ENCODE data around the gene SPAG8.

Gene SPAG8

DNA sequence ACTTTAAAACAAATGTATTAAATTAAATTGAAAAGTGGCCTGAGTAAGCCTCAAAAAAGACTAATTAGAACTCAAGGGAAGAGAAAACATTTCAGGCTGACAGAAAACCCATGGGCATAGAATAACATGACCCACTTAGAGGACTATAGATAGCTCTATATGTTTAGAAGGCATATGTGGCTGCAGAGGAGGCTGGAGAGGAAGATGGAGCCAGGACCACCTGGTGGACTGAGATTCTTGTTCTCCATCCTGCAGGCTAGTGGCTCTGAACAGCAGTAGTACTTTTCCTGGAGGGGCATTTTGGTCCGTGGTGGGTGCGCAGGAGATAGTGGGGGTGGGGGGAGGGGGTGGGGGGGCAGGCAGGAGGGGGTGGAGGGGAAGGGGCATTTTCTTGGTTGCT, 31.0 kb downstream of the SPAG8 start:
- Mint-ChIP-seq H3K27ac (no peak overlapping the region), H3K4me1 (no peaks in the 10 kb centered on the region), H3K4me3 (no peak overlapping the region), H3K9me3 (peaks cover 4% of the 10 kb centered on the region), H3K36me3 (ENCODE audit: low read depth) (peaks cover 31% of the 10 kb centered on the region), H3K27me3 (no peaks in the 10 kb centered on the region)
- ATAC-seq (no peak), DNase-seq (no peak)

DNA sequence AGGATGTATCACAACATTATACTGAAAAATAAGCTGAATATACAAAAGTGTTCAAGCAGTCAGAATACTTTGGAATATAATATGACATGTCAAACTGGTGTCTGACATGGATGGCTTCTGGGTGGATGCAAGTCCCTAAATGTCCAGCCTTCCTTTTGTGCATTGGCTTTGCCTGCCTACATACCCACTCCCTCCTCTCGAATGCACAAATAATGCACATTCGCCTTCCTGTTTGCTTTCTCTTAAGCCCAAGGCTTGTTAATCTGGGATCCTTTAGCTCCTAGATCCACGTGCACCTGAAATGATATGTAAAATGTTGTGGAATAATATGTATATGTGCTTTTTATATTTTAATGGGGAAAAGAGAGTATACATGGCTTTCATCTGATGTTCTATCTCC, 33.6 kb downstream of the SPAG8 start:
- no peak for ATAC-seq
- Mint-ChIP-seq H3K27me3 (no peaks in the 10 kb centered on the region), H3K36me3 (ENCODE audit: low read depth) (peaks cover 18% of the 10 kb centered on the region), H3K9me3 (peaks cover 3% of the 10 kb centered on the region), H3K4me1 (peaks cover 4% of the 10 kb centered on the region), H3K27ac (no peak overlapping the region), H3K4me3 (no peak overlapping the region)
- no peak for DNase-seq

DNA sequence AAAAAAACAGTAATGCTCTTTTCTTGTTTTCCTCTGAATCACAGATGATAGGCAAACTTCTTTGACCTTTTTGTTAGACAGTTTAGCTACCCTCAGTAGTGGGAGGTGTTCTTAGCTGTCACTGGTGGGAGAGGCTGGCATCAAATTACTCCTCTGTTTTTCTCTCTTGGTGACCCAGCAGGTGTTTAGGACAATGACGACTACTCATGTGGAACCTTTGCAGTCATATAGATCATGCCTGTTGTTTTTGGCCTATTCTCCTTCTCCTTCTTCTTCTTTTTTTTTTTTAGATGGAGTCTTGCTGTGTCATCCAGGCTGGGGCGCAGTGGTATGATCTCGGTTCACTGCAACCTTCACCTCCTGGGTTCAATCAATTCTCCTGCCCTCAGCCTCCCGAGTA, 36.0 kb downstream of the SPAG8 start:
- no peak overlapping the region for H3K4me3 Mint-ChIP-seq
- no peak overlapping the region for H3K27ac Mint-ChIP-seq
- DNase-seq: no peak
- peaks cover 14% of the 10 kb centered on the region for H3K36me3 Mint-ChIP-seq (ENCODE audit: low read depth)
- no peaks in the 10 kb centered on the region for H3K9me3 Mint-ChIP-seq
- peaks cover 4% of the 10 kb centered on the region for H3K4me1 Mint-ChIP-seq
- H3K27me3 Mint-ChIP-seq: no peaks in the 10 kb centered on the region
- no peak for ATAC-seq

DNA sequence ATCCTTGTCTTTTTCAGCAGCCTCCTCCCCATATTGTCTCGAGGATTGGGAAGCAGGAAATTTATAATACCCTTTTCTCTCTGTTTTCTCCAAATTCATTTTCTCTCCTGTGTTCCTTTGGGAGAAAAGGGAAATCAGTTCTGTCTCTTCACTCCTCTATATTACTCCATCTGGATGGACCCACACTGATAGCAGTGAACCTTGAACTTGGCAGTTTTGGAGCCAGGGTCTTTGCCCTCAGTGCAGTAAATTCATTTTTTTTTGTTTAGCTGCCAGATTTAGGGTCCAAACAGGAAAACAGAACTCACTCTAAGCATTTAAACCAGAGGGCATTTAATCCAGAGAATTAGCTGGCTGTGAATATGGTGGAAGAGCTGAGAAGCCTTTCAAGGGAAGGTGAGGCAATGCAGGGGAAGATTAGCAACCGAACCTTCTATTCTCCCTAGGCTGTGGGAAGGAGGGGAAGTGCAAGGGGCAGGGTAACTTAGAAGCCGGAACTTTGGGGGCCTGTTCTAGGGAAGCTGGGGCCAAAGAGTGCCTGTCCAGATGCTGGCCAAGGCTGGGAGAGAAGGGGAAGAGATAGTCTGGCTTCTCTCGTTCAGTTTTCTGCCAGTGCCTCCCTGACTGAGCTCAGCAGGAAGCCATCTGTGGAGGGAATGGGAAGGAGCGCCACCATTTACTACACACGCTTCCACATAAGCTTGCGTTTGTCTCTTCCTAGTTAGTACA, 37.0 kb downstream of the SPAG8 start:
- peaks cover 4% of the 10 kb centered on the region for H3K4me1 Mint-ChIP-seq
- no peak for ATAC-seq
- no peaks in the 10 kb centered on the region for H3K27me3 Mint-ChIP-seq
- no peak for DNase-seq
- H3K9me3 Mint-ChIP-seq: no peaks in the 10 kb centered on the region
- H3K36me3 Mint-ChIP-seq (ENCODE audit: low read depth): peaks cover 6% of the 10 kb centered on the region
- H3K4me3 Mint-ChIP-seq: no peak overlapping the region
- no peak overlapping the region for H3K27ac Mint-ChIP-seq

DNA sequence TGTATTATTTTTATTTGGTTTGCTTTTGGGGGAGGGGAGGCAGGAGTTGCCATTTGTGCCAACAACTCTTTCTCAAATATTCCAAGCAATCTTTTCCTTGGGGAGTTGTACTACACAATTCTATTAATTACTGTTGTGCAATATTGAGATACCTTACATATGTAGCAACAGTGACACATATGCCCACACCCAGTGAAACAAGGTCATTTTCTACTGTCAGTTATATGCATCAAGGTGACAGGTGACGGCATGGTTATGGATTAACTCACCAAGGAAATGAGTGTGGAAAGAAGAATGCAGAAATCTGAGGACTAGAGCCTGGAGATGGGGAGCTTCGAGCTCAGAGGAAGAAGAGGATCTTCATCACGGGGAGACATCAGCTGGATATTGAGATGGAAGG, 40.1 kb downstream of the SPAG8 start:
- H3K4me3 Mint-ChIP-seq: no peak overlapping the region
- H3K27me3 Mint-ChIP-seq: no peaks in the 10 kb centered on the region
- DNase-seq: no peak
- H3K36me3 Mint-ChIP-seq (ENCODE audit: low read depth): no peaks in the 10 kb centered on the region
- H3K9me3 Mint-ChIP-seq: no peaks in the 10 kb centered on the region
- H3K27ac Mint-ChIP-seq: no peak overlapping the region
- H3K4me1 Mint-ChIP-seq: peaks cover 4% of the 10 kb centered on the region
- no peak for ATAC-seq

DNA sequence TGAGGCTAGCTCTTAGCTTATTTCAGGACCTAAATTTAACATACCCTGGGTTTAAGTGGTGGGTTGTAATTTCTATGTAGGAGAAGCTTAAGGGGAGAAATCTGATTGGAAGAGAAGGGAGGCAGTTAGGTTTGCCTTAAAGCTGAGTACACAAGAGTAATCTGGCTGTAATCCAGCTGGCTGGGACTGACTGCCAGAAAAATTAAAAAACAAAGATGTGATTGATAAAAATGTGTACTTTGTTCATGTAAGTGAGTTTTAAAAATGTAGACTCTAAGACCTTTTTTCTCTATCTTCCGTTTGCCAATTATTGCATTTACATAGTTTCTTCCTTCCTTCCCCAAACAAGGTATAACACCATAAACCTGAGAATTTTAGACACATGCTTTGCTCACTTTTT, 40.5 kb downstream of the SPAG8 start:
- Mint-ChIP-seq H3K27ac (no peak overlapping the region), H3K9me3 (no peaks in the 10 kb centered on the region), H3K27me3 (no peaks in the 10 kb centered on the region), H3K4me1 (peaks cover 4% of the 10 kb centered on the region), H3K4me3 (no peak overlapping the region), H3K36me3 (ENCODE audit: low read depth) (no peaks in the 10 kb centered on the region)
- no peak for DNase-seq
- ATAC-seq: no peak

DNA sequence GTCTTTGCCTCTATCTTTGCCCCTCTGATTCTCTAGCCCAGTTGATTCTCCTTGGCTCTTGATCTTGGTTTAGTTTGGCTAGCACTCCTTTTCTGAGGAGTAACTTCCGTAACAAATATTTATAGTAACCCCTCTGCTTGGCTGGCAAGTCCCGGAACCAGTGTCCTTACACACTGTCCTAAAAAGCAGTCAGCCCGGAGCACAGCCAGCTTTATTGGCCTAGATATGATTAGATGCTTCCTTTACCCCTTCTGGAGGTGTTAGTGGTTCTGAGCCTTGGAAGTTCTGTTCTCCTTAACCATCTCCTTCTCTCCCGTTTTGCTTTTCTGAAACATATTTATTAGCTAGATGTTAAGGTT, 41.0 kb downstream of the SPAG8 start:
- no peak for DNase-seq
- H3K4me1 Mint-ChIP-seq: peaks cover 8% of the 10 kb centered on the region
- ATAC-seq: no peak
- H3K9me3 Mint-ChIP-seq: no peaks in the 10 kb centered on the region
- H3K27ac Mint-ChIP-seq: no peak overlapping the region
- no peaks in the 10 kb centered on the region for H3K27me3 Mint-ChIP-seq
- no peak overlapping the region for H3K4me3 Mint-ChIP-seq
- no peaks in the 10 kb centered on the region for H3K36me3 Mint-ChIP-seq (ENCODE audit: low read depth)

DNA sequence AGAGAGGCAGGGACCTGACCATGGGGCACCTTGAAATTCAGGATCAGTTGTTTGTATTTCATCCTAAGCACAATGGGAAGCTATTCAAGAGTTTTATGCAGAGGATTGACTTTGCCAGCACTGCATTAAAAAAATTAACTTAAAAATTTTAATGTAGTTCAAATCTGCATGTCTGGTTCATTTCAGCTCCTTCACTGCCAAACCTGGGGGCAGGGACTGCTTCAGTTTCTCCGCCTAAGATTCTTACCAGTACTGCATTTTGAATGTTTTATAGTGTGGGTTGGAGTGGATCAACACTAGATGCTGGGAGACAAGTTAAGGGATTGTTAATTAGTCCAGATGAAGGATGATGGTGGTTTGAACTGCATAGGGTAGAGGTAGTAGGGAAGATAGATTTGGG, 42.3 kb downstream of the SPAG8 start:
- Mint-ChIP-seq H3K27me3 (no peaks in the 10 kb centered on the region), H3K9me3 (no peaks in the 10 kb centered on the region), H3K27ac (no peak overlapping the region), H3K36me3 (ENCODE audit: low read depth) (no peaks in the 10 kb centered on the region), H3K4me3 (no peak overlapping the region), H3K4me1 (peaks cover 5% of the 10 kb centered on the region)
- ATAC-seq (no peak), DNase-seq (no peak)

DNA sequence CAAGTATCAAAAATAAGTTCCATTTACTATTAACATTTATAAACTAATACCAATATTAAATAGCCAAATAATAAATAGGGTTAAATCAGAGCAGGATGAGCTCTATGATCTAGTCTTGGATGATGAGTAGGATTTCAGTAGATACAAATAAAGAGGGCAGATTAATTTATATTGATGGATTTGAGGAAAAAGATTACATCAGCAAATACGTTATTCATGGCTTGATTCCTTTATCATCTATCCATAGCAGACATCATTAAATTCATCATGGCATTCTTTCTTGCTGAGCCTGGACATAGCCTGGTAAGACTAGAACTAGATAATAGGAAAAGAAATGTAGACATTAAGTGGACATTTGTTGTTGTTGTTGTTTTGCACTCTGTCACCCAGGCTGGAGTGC, 44.6 kb downstream of the SPAG8 start:
- no peaks in the 10 kb centered on the region for H3K27me3 Mint-ChIP-seq
- H3K27ac Mint-ChIP-seq: no peak overlapping the region
- no peak overlapping the region for H3K4me3 Mint-ChIP-seq
- no peaks in the 10 kb centered on the region for H3K9me3 Mint-ChIP-seq
- H3K4me1 Mint-ChIP-seq: peaks cover 5% of the 10 kb centered on the region
- ATAC-seq (no peak), DNase-seq (no peak)
- H3K36me3 Mint-ChIP-seq (ENCODE audit: low read depth): no peaks in the 10 kb centered on the region

DNA sequence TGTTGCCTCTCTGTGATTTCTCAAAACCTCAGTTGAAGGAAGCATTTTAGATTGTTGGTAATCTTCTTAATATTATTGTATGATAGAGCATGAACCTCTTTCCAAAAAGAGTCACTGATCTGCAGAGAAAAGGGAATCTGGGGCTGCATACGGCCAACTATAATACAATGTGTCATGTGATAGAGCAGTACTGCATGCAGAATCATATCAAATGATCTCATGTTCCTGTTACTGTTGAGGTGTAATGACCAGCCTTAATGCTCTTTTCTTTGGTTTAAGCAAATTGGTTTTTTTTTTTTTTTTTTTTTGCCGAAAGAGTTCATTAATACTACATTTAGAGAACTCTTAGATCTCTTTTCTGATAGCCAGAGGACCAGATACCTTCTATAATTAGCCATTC, 45.1 kb downstream of the SPAG8 start:
- no peaks in the 10 kb centered on the region for H3K9me3 Mint-ChIP-seq
- peaks cover 5% of the 10 kb centered on the region for H3K4me1 Mint-ChIP-seq
- DNase-seq (no peak), ATAC-seq (no peak)
- H3K27me3 Mint-ChIP-seq: no peaks in the 10 kb centered on the region
- H3K4me3 Mint-ChIP-seq: no peak overlapping the region
- no peak overlapping the region for H3K27ac Mint-ChIP-seq
- no peaks in the 10 kb centered on the region for H3K36me3 Mint-ChIP-seq (ENCODE audit: low read depth)

DNA sequence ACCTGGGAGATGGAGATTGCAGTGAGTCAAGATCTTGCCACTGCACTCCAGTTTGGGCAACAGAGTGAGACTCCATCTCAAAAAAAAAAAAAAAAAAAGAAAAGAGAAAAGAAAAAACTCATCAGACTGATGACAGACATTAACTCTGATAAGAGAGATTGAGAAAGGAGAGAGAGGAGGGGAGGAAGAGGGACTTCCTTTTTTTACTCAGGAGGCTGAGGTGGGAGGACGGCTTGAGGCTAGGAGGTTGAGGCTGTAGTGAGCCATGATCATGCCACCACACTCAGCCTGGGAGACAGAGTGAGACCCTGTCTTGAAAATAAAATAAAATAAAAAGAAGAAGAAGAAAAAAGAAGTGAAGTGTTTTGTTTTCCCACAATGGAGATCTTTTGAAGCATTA, 48.3 kb downstream of the SPAG8 start:
- ATAC-seq: no peak
- DNase-seq: no peak
- H3K4me3 Mint-ChIP-seq: no peak overlapping the region
- peaks cover 1% of the 10 kb centered on the region for H3K36me3 Mint-ChIP-seq (ENCODE audit: low read depth)
- H3K4me1 Mint-ChIP-seq: peaks cover 20% of the 10 kb centered on the region
- H3K27ac Mint-ChIP-seq: no peak overlapping the region
- no peaks in the 10 kb centered on the region for H3K27me3 Mint-ChIP-seq
- no peaks in the 10 kb centered on the region for H3K9me3 Mint-ChIP-seq

DNA sequence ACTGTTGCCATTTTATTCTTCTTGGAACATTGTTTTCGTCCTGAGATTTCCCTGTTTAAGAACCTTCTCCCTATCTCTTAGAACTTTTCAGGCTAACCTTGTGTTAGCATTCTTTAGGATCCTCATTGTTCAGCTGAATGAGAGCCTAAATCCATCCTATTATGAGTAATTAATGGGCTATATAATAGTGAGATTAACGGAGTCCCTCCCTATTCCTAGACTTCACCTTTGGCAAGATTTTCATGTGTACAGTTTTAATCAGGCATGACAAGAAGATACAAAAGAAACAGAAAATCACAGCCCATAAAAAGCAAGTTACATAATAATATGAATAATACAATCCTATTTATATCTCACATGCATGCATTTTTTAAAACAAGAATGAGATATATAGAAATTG, 48.9 kb downstream of the SPAG8 start:
- DNase-seq (no peak), ATAC-seq (no peak)
- no peak overlapping the region for H3K4me3 Mint-ChIP-seq
- peaks cover 26% of the 10 kb centered on the region for H3K4me1 Mint-ChIP-seq
- peaks cover 5% of the 10 kb centered on the region for H3K36me3 Mint-ChIP-seq (ENCODE audit: low read depth)
- no peaks in the 10 kb centered on the region for H3K27me3 Mint-ChIP-seq
- no peak overlapping the region for H3K27ac Mint-ChIP-seq
- H3K9me3 Mint-ChIP-seq: no peaks in the 10 kb centered on the region

DNA sequence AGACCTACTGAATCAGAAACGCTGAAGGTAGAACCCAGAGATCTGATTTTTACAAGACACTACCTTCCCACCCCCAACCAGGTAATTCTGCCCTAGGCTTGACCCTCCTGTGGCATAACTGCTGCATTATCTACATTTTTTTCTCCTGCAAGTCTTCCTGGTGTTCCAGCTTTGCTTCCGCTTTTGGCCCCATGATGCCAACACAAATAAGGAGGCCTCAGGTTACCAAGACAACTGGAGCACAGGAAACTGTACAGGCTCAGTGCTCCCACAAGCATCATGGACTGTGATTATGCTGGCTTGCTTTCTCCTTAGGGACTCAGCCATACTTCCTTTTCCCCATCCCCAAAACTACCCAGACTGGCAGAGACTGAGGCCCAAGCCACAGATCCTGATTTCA, 51.4 kb downstream of the SPAG8 start:
- ATAC-seq (no peak), DNase-seq (no peak)
- H3K27ac Mint-ChIP-seq: no peak overlapping the region
- H3K9me3 Mint-ChIP-seq: no peaks in the 10 kb centered on the region
- peaks cover 5% of the 10 kb centered on the region for H3K36me3 Mint-ChIP-seq (ENCODE audit: low read depth)
- no peaks in the 10 kb centered on the region for H3K27me3 Mint-ChIP-seq
- no peak overlapping the region for H3K4me3 Mint-ChIP-seq
- peaks cover 39% of the 10 kb centered on the region for H3K4me1 Mint-ChIP-seq

DNA sequence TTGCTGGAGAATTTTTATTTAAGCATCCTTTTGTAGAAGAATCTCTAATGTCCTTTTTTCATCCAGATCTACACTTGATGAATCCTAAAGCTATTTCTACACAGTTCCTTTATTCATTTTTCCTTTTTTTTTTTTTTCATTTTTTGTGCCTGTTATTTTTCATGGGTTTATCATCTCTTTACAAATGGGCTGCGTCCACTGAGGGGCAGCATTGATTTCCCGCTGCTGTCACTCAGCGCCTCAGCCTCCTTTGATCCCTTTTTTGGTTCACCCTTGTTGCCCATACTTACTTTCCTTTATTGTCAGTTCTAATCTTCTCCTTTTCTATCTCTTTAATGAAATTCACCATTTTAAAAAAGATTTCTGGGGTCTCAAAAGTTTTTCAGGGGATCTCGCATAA, 52.3 kb downstream of the SPAG8 start:
- ATAC-seq (no peak), DNase-seq (no peak)
- Mint-ChIP-seq H3K4me1 (peaks cover 39% of the 10 kb centered on the region), H3K27ac (no peak overlapping the region), H3K27me3 (no peaks in the 10 kb centered on the region), H3K36me3 (ENCODE audit: low read depth) (peaks cover 5% of the 10 kb centered on the region), H3K4me3 (no peak overlapping the region), H3K9me3 (no peaks in the 10 kb centered on the region)

All from activated naive CD8-positive, alpha-beta T cell treated with anti-CD3 and anti-CD28 coated beads, Interleukin-2, amount 50 U/mL, for 24 hours (primary cell).